Ramos (cell line): ENCODE results near the gene MIB2.

Source experiments
- in situ Hi-C: fragments of 300-500 bp; cut with MboI; formaldehyde crosslinking; loops from one replicate; pipeline ENCODE4 v1.14.3; 2022; ENCODE audit warnings: low sequenced_read_pairs; ENCODE audit not compliant: unreplicated experiment

The MIB2 gene

DNA sequence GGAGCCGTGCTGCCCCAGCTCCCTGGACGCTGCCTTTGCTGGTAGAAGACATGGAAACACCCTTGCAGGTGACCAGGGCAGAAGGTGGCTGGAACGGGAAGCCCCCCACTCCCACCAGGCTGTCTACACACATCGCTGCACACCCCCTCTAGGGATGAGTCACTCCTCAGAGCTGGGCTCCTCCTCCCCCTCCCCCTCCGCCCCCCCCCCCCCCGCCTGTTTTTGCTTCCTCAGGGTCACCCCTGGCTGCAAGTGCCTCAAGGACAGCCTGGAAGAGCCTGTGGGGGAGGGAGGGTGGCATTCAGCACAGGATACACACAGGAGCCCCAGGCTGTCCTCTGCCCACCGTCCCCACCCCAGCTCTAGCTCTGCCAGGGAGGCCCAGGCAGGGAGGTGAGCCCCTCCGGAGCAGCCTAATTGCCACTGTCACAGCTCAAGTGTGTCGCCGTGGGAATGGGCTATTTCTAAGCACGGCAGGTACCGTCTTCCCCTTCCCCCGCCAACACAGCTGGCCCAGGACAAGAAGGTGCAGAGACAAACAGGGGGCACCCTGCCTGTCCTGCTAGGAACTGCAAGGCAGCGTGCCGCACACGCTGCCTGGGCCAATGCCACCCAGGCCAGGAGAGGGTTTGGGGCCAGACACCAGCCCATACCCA lies 17.9 kb upstream of the MIB2 start:
- in situ Hi-C loops, result no loop called here

- in situ Hi-C loops, result no loop called here
Observed at GRCh38 chr1:1598051-1598719, 17.1 kb upstream of the MIB2 start.

DNA sequence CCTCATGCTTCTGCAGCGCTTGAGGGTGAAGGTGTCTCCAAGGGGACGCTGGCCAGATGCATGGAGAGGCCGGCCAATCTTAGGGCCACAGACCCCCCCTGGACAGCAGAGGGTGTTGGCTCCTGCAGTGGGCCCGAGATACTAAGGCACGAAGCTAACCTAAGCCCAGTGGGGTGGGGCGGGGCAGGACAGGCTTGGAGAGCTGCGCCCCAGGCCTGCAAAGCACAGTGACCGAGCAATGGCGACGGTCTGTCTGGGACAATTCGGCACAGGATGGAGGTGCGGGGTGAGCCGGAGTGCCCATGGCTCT lies 16.6 kb upstream of the MIB2 start:
- in situ Hi-C loops, result no loop called here

DNA sequence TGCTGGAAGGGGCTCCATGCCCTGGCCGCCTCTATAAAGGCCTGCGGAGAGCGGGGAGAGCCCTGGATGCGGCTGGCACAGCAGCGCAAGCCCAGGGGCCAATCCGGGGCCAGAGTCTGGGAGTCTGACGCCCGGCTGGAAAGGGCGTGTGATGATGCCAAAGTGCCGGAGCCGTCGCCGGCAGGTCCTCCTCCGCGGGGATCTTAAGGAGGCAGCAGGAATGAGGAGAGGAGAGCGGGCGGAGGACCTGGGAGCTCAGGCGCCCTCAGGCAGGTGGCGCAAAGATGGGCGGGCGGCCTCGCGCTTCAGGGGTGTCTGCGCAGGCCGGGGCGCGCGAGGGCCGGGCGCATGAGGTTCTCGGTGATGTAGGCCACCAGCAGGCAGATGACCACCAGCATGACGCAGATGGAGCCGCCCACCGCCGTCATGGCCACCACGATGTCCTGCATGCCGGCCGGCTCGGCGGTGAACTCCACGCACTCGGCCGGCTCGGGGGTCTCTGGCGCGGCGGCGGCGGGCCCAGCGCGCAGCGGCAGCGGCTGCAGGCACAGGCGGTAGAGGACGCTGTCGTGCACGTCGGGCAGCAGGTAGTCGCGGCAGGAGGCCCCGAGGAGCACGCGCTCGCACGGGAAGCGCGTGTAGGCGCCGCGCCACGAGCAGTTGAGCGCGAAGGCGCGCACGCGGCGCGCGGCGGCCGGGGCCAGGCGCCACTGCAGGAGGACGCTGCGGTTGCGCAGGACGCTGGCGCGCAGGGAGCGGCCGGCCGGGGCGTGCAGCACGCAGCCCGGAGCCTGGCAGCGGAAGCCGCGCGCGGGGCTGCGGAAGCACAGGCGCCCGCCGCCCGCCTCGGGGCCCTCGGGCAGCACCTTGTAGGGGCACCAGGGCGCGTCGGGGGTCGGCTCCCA lies 16.0 kb upstream of the MIB2 start:
- in situ Hi-C loops, result no loop called here

GRCh38 chr1:1599935-1600860 lies 15.1 kb upstream of the MIB2 start, which contains the start of gene FNDC10:
Gene FNDC10 (minus strand): TSS chr1:1600135. CDS start chr1:1600015, 120 bp downstream.
- in situ Hi-C loops, result loop anchor here (25.0 kb wide), 1 partner anchor 787 kb away; the partner anchor contains the start of genes MORN1 and RER1

- in situ Hi-C loops, result loop anchor here (25.0 kb wide), 1 partner anchor 786 kb away; the partner anchor contains the start of genes MORN1 and RER1
Observed at GRCh38 chr1:1600861-1601563, 14.3 kb upstream of the MIB2 start.

GRCh38 chr1:1601564-1602303 lies 13.6 kb upstream of the MIB2 start:
- in situ Hi-C loops, result loop anchor here (25.0 kb wide), 1 partner anchor 786 kb away; the partner anchor contains the start of genes MORN1 and RER1

GRCh38 chr1:1602304-1602967 lies 12.9 kb upstream of the MIB2 start:
- in situ Hi-C loops, result loop anchor here (25.0 kb wide), 1 partner anchor 785 kb away; the partner anchor contains the start of genes MORN1 and RER1

DNA sequence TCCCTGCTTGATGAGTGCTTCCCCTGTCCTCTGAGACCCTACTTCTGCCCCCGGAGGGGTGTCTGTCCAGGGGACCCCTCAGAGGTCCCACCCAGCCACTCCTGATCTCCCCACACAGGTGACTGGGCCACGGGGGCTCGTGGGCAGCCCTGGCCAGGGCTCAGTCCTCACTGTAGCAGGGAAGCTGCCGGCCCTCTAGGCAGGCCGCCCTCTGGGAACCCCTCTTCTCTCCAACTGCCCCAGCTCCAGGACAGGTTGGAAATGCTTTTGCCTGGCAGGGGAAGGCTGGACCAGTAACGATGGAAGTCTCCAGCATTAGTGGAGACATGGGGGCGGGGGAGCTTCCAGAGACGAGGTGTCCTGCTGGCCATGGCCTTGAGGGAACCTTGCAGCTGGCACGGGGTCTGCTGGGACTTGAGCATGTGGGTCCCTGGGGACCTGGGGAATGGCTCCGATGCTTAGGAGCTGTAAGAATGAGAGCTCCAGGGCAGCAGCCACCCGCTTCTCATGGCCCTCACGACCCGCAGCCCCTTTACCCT lies 12.3 kb upstream of the MIB2 start:
- in situ Hi-C loops, result loop anchor here (25.0 kb wide), 1 partner anchor 784 kb away; the partner anchor contains the start of genes MORN1 and RER1

GRCh38 chr1:1603671-1604373 lies 11.5 kb upstream of the MIB2 start:
- in situ Hi-C loops, result loop anchor here (25.0 kb wide), 1 partner anchor 783 kb away; the partner anchor contains the start of genes MORN1 and RER1

GRCh38 chr1:1604374-1605033 lies 10.8 kb upstream of the MIB2 start:
- in situ Hi-C loops, result loop anchor here (25.0 kb wide), 1 partner anchor 783 kb away; the partner anchor contains the start of genes MORN1 and RER1

DNA sequence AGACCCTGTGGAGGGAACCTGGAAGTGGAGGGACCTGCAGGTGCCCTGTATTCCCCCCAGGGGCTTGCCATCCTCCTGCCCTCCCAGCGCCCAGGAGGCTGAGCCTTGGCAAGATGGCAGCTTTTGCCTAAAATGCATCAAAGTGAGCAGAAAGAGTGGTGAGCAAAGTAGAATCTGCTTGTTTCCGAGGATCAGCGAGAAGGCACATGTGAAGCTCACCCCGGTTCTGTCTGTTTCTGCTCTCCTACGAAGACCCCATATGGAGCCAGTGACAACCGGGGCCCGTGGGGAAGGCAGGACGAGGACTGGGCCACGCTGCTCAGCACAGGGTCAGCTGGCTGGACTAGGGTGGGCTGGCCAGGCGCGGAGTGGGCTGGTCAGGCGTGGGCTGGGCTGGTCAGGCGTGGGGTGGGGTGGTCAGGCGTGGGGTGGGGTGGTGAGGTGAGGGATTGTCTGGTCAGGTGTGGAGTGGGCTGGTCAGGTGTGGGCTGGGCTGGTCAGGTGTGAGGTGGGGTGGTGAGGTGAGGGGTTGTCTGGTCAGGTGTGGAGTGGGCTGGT lies 10.2 kb upstream of the MIB2 start:
- in situ Hi-C loops, result loop anchor here (25.0 kb wide), 1 partner anchor 782 kb away; the partner anchor contains the start of genes MORN1 and RER1

- in situ Hi-C loops, result loop anchor here (25.0 kb wide), 1 partner anchor 782 kb away; the partner anchor contains the start of genes MORN1 and RER1
Observed at GRCh38 chr1:1605724-1606123, 9.6 kb upstream of the MIB2 start.

- in situ Hi-C loops, result loop anchor here (25.0 kb wide), 1 partner anchor 781 kb away; the partner anchor contains the start of genes MORN1 and RER1
Observed at GRCh38 chr1:1606232-1606631, 9.1 kb upstream of the MIB2 start.

DNA sequence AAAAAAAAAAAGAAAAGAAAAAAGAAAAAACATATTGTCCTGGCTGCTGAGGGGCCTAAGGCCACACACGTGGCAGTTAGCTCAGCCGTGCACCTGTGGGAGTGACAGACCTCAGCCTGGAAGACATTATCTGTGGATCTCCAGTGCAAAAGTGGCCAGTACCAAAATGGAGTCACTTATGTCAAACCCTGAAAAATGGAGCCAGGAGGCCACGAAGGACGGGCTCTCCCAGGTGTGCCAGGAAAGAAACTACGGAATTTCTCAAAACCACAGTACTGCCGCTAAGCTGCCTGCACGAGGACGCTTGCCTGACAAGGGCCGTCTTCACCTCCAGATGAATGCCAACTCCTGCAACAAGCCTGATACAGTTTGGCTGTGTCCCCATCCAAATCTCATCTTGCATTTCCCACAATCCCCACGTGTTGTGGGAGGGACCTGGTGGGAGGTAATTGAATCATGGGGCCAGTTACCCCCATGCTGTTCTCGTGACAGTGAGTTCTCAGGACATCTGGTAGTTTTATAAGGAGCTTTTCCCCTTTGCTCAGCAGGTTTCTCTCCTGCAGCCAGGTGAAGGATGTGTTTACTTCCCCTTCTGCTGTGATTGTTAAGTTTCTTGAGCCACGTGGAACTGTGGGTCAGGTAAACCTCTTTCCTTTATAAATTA lies 5.3 kb upstream of the MIB2 start:
- in situ Hi-C loops, result loop anchor here (25.0 kb wide), 1 partner anchor 777 kb away; the partner anchor contains the start of genes MORN1 and RER1
